CD8-positive, alpha-beta memory T cell (primary cell): ENCODE results near the gene MAP3K5. TPM values are rescaled to one million over a fixed set of nuclear protein-coding genes. Genes with fewer than 3 reads are reported as not detected.

Source experiments
- CTCF ChIA-PET: fragments of 350-600 bp; sonication (Branson Sonifier 250); formaldehyde crosslinking; loops from one replicate; lab custom pipeline; 2021; ENCODE audit warnings: antibody characterized with exemption; lab: Charles Lee
- POLR2A ChIA-PET: fragments of 350-600 bp; sonication (Branson Sonifier 250); formaldehyde crosslinking; loops from one replicate; lab custom pipeline; 2021; ENCODE audit warnings: antibody characterized with exemption; lab: Charles Lee
- DNase-seq, 5 donors: peaks; one replicate each; pipeline versions ENCODE4 v3.0.0 to v3.0.0-alpha.2; 2020 to 2022; ENCODE audit warnings: mixed read lengths in 1 of 5
- H3K27ac ChIP-seq: one replicate; pipeline ENCODE4 v1.7.0; 2013; ENCODE audit warnings: low read depth, mild to moderate bottlenecking, low read length, moderate library complexity
- H3K27me3 ChIP-seq: 2 replicates; pipeline ENCODE4 v1.7.0; 2013; ENCODE audit warnings: low read length, mild to moderate bottlenecking; ENCODE audit not compliant: insufficient read depth, poor library complexity, severe bottlenecking
- H3K36me3 ChIP-seq: 2 replicates; pipeline ENCODE4 v1.7.0; 2013; ENCODE audit warnings: mild to moderate bottlenecking, low read length, moderate library complexity; ENCODE audit not compliant: insufficient read depth
- H3K4me1 ChIP-seq: 2 replicates; pipeline ENCODE4 v1.7.0; 2013; ENCODE audit warnings: mild to moderate bottlenecking, low read length, moderate library complexity; ENCODE audit not compliant: insufficient read depth
- H3K4me3 ChIP-seq: 2 replicates; pipeline ENCODE4 v1.7.0; 2013; ENCODE audit warnings: mild to moderate bottlenecking, low read length
- H3K9me3 ChIP-seq: 2 replicates; pipeline ENCODE4 v1.7.0; 2013; ENCODE audit warnings: mild to moderate bottlenecking, low read length
- H3K27ac Mint-ChIP-seq, 8 donors: one replicate each; pipeline ENCODE4 v1.8.0; 2020 to 2021; ENCODE audit warnings: mixed read lengths in 8 of 8, mild to moderate bottlenecking in 6 of 8, inconsistent platforms in 3 of 8, moderate library complexity in 3 of 8
- H3K27me3 Mint-ChIP-seq, 2 donors: one replicate each; pipeline ENCODE4 v1.8.0; 2020 to 2021; ENCODE audit warnings: mixed read lengths in 2 of 2, mild to moderate bottlenecking in 1 of 2, moderate library complexity in 1 of 2
- H3K36me3 Mint-ChIP-seq, 3 donors: one replicate each; pipeline ENCODE4 v1.8.0; 2020 to 2021; ENCODE audit warnings: mixed read lengths in 3 of 3, inconsistent platforms in 1 of 3, mild to moderate bottlenecking in 1 of 3
- H3K4me1 Mint-ChIP-seq, 3 donors: one replicate each; pipeline ENCODE4 v1.8.0; 2020 to 2021; ENCODE audit warnings: mixed read lengths in 3 of 3, inconsistent platforms in 1 of 3, mild to moderate bottlenecking in 1 of 3
- H3K4me3 Mint-ChIP-seq, 7 donors: one replicate each; pipeline ENCODE4 v1.8.0; 2020 to 2021; ENCODE audit warnings: mixed read lengths in 7 of 7, mild to moderate bottlenecking in 6 of 7, moderate library complexity in 4 of 7, inconsistent platforms in 2 of 7
- H3K9me3 Mint-ChIP-seq, 5 donors: one replicate each; pipeline ENCODE4 v1.8.0; 2020 to 2022; ENCODE audit warnings: mixed read lengths in 5 of 5, mild to moderate bottlenecking in 3 of 5, moderate library complexity in 2 of 5, inconsistent platforms in 1 of 5
- polyA plus RNA-seq: library from polyadenylated mRNA; unstranded; fragments of 300-500 nt; fragmentation: Illumina TruSeq; gene quantifications from one replicate; pipeline ENCODE4 v1.2.3, GENCODE V29; 2021
- total RNA-seq, 2 experiments: library from RNA; stranded (reverse); gene quantifications; one replicate each; pipeline ENCODE4 v1.2.3, GENCODE V29; 2021

The MAP3K5 gene
- total and polyA plus RNA-seq, 3 experiments from 2014 or later, result 12.6 to 19.9 (median 12.9) TPM

DNA sequence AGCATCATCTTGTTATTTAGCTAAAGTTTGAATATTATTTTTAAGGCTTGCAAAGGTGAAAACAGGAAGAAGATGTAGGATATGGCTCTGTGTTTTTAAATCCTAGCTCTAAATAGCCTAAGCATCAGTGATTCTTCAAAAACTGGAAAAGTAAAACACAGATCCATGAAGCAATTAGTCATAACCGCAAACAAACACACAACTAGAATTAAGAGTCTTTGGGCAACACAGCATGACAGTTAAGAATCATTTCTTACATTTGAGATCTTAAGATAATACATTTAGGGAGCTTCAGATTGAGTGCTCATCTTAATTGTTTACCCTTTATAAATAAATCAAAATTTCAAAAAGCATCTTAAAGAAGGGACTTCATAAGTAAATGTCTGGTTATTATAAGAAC is 126.2 kb downstream of the MAP3K5 start:
- Mint-ChIP-seq H3K4me1 (peaks cover 0 to 4% (median 0%) of the 10 kb centered on the region in 3 donors), H3K36me3 (peaks cover 0 to 36% (median 8%) of the 10 kb centered on the region in 3 donors), H3K9me3 (no peaks in the 10 kb centered on the region), H3K27me3 (no peaks in the 10 kb centered on the region), H3K27ac (peak overlapping the region in 2 of 8 donors; percentile 29 to 31), H3K4me3 (no peak overlapping the region)
- no peak for DNase-seq
- CTCF ChIA-PET, result interaction anchor here (1.4 to 2.3 kb wide), 2 partner anchors 22 to 126 kb away, joined by 7 to 11 read pairs; partner anchors contain the start of gene MAP3K5
- Histone ChIP-seq H3K4me3 (no peak overlapping the region), H3K36me3 (no peaks in the 10 kb centered on the region), H3K27ac (no peak overlapping the region), H3K4me1 (no peaks in the 10 kb centered on the region), H3K9me3 (no peaks in the 10 kb centered on the region), H3K27me3 (no peaks in the 10 kb centered on the region)
- POLR2A ChIA-PET, result no interaction called here

DNA sequence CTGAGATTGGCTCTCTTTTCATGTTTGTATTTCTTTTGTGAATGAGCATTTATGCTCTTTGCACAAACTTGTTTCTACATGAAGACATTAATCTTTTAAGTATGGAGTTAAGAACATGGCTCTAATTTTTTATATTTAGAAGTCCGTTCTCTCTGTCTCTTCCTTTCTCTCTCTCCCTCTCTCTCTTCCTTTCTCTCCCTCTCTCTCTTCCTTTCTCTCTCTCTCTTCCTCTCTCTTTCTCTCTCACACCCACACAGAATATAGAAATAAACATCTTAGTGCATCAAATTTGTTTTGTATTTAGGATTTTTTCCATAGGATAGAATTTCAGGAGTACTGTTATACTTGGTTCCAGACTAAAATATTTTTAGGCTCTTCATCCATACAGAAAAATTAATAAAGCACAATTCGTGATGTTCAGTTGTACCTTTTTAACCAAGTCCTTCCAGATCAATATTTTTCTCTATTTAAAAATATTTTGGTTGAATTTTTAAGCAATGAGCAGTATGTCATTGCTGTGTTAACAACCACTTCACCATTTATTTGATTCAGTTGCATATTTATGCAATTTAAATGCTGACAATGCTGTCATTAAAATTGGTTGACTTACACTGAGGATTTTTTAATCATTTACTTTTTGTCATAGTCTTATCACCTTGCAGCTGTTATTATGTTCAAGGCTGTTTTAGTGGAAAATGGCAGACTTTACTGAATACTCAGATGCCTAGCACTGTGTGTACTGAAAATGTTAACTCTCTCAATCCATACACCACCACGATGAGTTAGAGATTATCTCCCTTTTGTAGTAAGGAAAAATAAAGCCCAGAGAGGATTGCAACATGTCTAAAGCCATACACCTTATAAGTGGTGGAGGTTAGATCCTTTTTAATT is 129.7 kb downstream of the MAP3K5 start:
- CTCF ChIA-PET, result no interaction called here
- Mint-ChIP-seq H3K4me3 (no peak overlapping the region), H3K9me3 (no peaks in the 10 kb centered on the region), H3K27me3 (no peaks in the 10 kb centered on the region), H3K27ac (peak overlapping the region in 2 of 8 donors; percentile 6 to 11), H3K4me1 (peaks cover 0 to 4% (median 2%) of the 10 kb centered on the region in 3 donors), H3K36me3 (peaks cover 0 to 39% (median 10%) of the 10 kb centered on the region in 3 donors)
- no peaks in the 10 kb centered on the region for H3K4me1 ChIP-seq
- H3K27ac ChIP-seq, result no peak overlapping the region
- H3K9me3 ChIP-seq, result no peaks in the 10 kb centered on the region
- no peak for DNase-seq
- no peak overlapping the region for H3K4me3 ChIP-seq
- POLR2A ChIA-PET, result no interaction called here
- no peaks in the 10 kb centered on the region for H3K36me3 ChIP-seq
- no peaks in the 10 kb centered on the region for H3K27me3 ChIP-seq

DNA sequence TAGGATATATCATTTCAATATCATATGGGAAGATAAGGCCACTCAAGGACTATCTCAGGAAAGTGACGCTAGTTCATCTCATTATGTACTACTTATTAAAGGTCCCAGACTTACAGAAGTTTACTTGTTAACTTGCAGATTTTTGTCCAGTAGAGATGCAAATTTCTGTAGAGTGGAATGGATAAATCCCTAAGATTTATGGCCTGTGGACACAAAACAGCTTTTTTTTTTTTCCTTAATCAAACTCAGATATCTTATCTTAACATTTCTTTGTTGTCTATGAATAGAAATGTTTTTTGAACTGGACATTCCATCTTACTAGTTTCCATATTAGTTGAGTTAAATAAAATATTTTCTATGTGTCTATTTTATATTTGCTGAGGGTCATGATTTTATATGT is 131.6 kb downstream of the MAP3K5 start:
- no peaks in the 10 kb centered on the region for H3K27me3 ChIP-seq
- H3K9me3 ChIP-seq, result no peaks in the 10 kb centered on the region
- no peak overlapping the region for H3K4me3 ChIP-seq
- no peak overlapping the region for H3K4me3 Mint-ChIP-seq
- H3K27ac Mint-ChIP-seq, result no peak overlapping the region
- no peak overlapping the region for H3K27ac ChIP-seq
- DNase-seq, result no peak
- H3K4me1 ChIP-seq, result no peaks in the 10 kb centered on the region
- peaks cover 0 to 42% (median 9%) of the 10 kb centered on the region in 3 donors for H3K36me3 Mint-ChIP-seq
- no peaks in the 10 kb centered on the region for H3K36me3 ChIP-seq
- H3K27me3 Mint-ChIP-seq, result no peaks in the 10 kb centered on the region
- H3K4me1 Mint-ChIP-seq, result peaks cover 0 to 4% (median 2%) of the 10 kb centered on the region in 3 donors
- POLR2A ChIA-PET, result no interaction called here
- CTCF ChIA-PET, result interaction anchor here (1.3 kb wide), 1 partner anchor 132 kb away, joined by 6 read pairs; the partner anchor contains the start of gene MAP3K5
- H3K9me3 Mint-ChIP-seq, result no peaks in the 10 kb centered on the region

DNA sequence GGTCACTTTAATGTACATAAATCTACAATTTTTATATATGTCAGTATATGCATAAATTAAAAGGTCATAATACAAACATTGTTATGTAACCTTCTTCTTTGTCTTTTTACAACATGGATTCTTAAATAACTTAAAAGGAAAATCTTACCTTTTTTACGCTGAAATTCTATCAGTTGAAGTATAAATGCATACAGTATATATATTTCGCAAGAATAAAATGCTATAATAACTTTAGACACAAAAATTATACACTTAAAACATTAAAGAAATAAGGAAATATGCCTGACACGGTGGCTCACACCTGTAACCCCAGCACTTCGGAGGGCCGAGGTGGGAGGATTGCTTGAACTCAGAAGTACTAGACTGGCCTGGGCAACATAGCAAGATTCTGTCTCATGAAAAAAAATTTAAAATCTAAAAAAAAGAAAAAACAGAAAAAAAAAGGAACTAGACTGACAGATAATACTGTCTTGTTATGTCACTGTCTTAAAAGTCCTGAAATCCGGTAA is 132.2 kb downstream of the MAP3K5 start:
- Mint-ChIP-seq H3K4me1 (peaks cover 0 to 4% (median 2%) of the 10 kb centered on the region in 3 donors), H3K27me3 (no peaks in the 10 kb centered on the region), H3K4me3 (no peak overlapping the region), H3K9me3 (no peaks in the 10 kb centered on the region), H3K36me3 (peaks cover 0 to 47% (median 11%) of the 10 kb centered on the region in 3 donors), H3K27ac (peak overlapping the region in 1 of 8 donors; percentile 54)
- ChIA-PET POLR2A (no interaction called here), CTCF (no interaction called here)
- H3K27me3 ChIP-seq, result no peaks in the 10 kb centered on the region
- H3K4me3 ChIP-seq, result no peak overlapping the region
- H3K27ac ChIP-seq, result no peak overlapping the region
- H3K36me3 ChIP-seq, result no peaks in the 10 kb centered on the region
- no peak for DNase-seq
- no peaks in the 10 kb centered on the region for H3K9me3 ChIP-seq
- H3K4me1 ChIP-seq, result no peaks in the 10 kb centered on the region

DNA sequence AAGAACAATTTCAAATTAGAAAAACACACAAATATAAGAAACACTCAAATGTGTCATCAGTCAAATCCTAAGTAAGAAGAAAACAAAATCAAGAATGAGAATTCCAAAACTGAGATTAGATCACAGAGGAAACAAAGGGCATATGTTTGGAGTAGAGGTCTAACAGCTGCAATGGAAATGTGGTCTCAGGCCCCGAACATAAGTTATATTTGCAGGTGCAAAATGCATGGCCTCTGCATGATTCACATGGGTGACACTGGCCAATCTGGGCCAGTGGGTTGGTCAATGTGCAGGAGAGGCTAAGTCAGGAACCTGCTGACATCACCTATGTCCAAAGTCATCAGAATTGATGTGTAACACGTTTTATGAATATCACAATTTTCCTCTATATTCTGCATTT is 133.6 kb downstream of the MAP3K5 start:
- Histone ChIP-seq H3K27me3 (no peaks in the 10 kb centered on the region), H3K4me1 (no peaks in the 10 kb centered on the region), H3K9me3 (no peaks in the 10 kb centered on the region), H3K36me3 (no peaks in the 10 kb centered on the region), H3K4me3 (no peak overlapping the region), H3K27ac (no peak overlapping the region)
- no peak for DNase-seq
- ChIA-PET CTCF (interaction anchor here (1.1 to 2.2 kb wide), 2 partner anchors 14 to 134 kb away, joined by 4 to 9 read pairs; partner anchors contain the start of gene MAP3K5), POLR2A (interaction anchor here (1.6 kb wide), 1 partner anchor 134 kb away, joined by 4 read pairs; the partner anchor contains the start of gene MAP3K5)
- H3K36me3 Mint-ChIP-seq, result peaks cover 0 to 46% (median 12%) of the 10 kb centered on the region in 3 donors
- no peaks in the 10 kb centered on the region for H3K9me3 Mint-ChIP-seq
- no peak overlapping the region for H3K4me3 Mint-ChIP-seq
- peaks cover 0 to 4% (median 2%) of the 10 kb centered on the region in 3 donors for H3K4me1 Mint-ChIP-seq
- no peak overlapping the region for H3K27ac Mint-ChIP-seq
- no peaks in the 10 kb centered on the region for H3K27me3 Mint-ChIP-seq

DNA sequence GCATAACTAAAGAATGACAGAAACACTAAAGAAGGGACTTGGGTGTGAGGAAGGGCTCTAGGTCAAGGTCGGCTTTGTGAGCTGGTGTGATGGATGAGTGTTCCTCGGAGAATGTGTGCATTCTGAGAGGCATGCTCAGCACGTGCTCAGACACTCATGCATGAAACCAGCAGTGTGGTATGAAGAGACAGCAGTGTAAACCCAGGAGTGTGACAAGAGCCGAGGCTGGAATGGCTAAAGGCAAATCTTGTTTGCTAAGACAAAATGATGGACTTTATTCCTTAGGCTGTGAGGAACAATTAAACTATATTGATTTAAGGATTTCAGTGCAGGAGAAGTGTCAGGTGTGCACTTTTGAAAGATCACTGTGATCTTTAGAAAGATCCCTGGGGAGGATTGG is 134.6 kb downstream of the MAP3K5 start:
- Histone ChIP-seq H3K9me3 (no peaks in the 10 kb centered on the region), H3K27ac (no peak overlapping the region), H3K27me3 (no peaks in the 10 kb centered on the region), H3K4me1 (no peaks in the 10 kb centered on the region), H3K4me3 (no peak overlapping the region), H3K36me3 (no peaks in the 10 kb centered on the region)
- no peaks in the 10 kb centered on the region for H3K9me3 Mint-ChIP-seq
- CTCF ChIA-PET, result interaction anchor here (1.4 to 2.2 kb wide), 2 partner anchors 13 to 135 kb away, joined by 5 to 9 read pairs; partner anchors contain the start of gene MAP3K5
- peaks cover 0 to 51% (median 16%) of the 10 kb centered on the region in 3 donors for H3K36me3 Mint-ChIP-seq
- peak overlapping the region in 3 of 8 donors; percentile 10 to 86 (median 18) for H3K27ac Mint-ChIP-seq
- no peak for DNase-seq
- POLR2A ChIA-PET, result no interaction called here
- no peak overlapping the region for H3K4me3 Mint-ChIP-seq
- no peaks in the 10 kb centered on the region for H3K27me3 Mint-ChIP-seq
- peaks cover 0 to 9% (median 2%) of the 10 kb centered on the region in 3 donors for H3K4me1 Mint-ChIP-seq

DNA sequence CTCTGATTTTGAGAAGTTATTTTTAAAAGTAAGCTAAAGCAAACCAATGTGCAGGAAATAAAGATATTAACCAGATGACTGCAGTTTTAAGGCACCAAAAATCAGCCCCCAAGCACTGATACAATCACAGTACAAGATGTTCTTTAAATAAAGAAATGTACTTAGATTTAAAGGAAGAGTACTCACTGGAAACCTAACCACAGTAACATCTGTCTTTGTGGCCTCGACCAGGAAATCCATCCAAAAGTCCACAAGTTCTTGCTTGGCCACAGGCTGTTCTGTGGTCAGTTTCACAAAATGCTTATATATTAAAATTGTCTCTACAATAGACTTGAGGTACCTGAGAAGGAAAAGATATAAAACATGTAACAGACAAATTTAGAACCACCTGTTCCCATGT is 136.2 kb downstream of the MAP3K5 start:
- peaks cover 0 to 7% (median 2%) of the 10 kb centered on the region in 3 donors for H3K4me1 Mint-ChIP-seq
- H3K36me3 ChIP-seq, result no peaks in the 10 kb centered on the region
- H3K27ac Mint-ChIP-seq, result no peak overlapping the region
- no peaks in the 10 kb centered on the region for H3K4me1 ChIP-seq
- H3K27me3 Mint-ChIP-seq, result no peaks in the 10 kb centered on the region
- DNase-seq, result no peak
- H3K36me3 Mint-ChIP-seq, result peaks cover 0 to 56% (median 19%) of the 10 kb centered on the region in 3 donors
- H3K4me3 Mint-ChIP-seq, result no peak overlapping the region
- no peak overlapping the region for H3K27ac ChIP-seq
- no peak overlapping the region for H3K4me3 ChIP-seq
- H3K9me3 ChIP-seq, result no peaks in the 10 kb centered on the region
- H3K9me3 Mint-ChIP-seq, result no peaks in the 10 kb centered on the region
- H3K27me3 ChIP-seq, result no peaks in the 10 kb centered on the region
- CTCF ChIA-PET, result interaction anchor here (1.4 kb wide), 1 partner anchor 136 kb away, joined by 7 read pairs; the partner anchor contains the start of gene MAP3K5
- POLR2A ChIA-PET, result interaction anchor here (0.6 kb wide), 1 partner anchor 136 kb away, joined by 3 read pairs; the partner anchor contains the start of gene MAP3K5
